ENCODE results near the gene EFCAB6. TPM values are rescaled to one million over a fixed set of nuclear protein-coding genes. Genes with fewer than 3 reads are reported as not detected.

EFCAB6 gene
- polyA plus RNA-seq, 3 donors = 0.76 to 0.98 TPM; not detected in 1

DNA sequence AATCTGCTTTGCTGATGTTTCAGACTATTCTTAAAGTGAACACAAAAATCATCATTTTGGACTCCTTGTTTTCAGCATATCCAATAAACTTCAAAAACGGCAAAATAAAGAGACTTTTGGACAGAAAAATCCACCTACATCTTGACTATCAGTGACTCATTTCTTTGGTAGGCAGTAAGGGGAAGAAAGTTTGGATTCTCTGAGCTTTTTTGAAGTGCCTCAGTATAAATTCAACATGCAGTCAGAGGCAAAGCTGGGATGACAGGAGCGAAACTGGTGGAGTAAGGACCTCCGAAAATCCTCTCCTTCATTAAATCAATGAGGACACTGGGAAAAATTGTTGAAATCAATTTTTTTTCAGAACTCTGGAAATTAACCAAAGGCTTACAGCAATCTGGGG is 29.7 kb downstream of the EFCAB6 start:
- 83 to 84% (median 83%) methylated on average over 3 of the region's 3 CpGs for WGBS, 3 donors
- H3K27ac ChIP-seq (ENCODE audit: low read depth, low read length) = no peak overlapping the region

DNA sequence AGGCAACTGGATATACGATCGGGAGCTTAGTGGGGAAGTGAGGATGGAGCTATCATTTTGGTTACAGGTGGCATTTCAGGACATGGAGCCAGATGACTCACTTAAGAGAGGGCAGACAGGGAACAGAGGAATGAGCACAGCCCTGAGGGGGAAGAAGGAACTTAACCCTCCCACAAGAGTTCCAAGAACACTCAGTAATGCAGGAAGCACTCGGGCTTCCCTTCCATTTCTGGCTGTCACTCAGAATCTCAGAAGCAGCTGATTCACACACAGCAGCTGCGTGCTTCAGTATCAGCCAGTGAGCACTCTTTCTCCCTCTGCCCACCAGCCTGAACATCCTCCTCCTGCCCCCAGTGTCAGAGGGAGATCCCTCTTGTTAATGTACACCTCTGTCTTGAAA is 34.8 kb downstream of the EFCAB6 start:
- WGBS, 3 donors = 30 to 69% (median 52%) methylated on average over 4 of the region's 4 CpGs
- no peak overlapping the region for H3K27ac ChIP-seq (ENCODE audit: low read depth, low read length)

- no peak overlapping the region for H3K27ac ChIP-seq (ENCODE audit: low read depth, low read length)
- 77 to 78% (median 78%) methylated on average over 9 of the region's 9 CpGs for WGBS, 3 donors
Observed at GRCh38 chr22:43776081-43776670, 35.9 kb downstream of the EFCAB6 start.

- WGBS, 3 donors = 86 to 95% (median 89%) methylated on average over 21 of the region's 21 CpGs
Observed at GRCh38 chr22:43774318-43774915, 37.7 kb downstream of the EFCAB6 start.

GRCh38 chr22:43772831-43773230 is 39.3 kb downstream of the EFCAB6 start:
- WGBS, 3 donors = 72 to 82% (median 78%) methylated on average over 6 of the region's 6 CpGs

More at GRCh38 chr22:43774318-43774915, 37.7 kb downstream of the EFCAB6 start:
- no peak overlapping the region for H3K27ac ChIP-seq (ENCODE audit: low read depth, low read length)

DNA sequence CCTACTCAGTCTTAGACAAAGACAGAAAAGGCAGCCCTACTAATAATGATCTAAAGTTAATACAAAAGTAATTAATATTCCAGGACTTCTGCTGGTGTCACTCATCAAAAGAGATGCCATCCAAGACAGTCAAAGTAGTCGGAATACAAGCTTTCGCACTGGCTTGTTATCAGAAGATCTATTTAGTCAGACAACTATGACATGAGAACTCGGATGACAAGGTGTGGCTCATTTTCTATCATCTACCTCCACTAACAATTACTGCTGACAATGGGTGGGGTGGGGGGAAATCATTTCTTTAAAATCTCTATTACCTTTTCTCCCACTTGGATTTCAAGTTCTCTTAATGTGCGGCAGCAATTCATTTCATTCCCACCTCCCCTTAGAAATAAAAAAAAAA is 56.7 kb downstream of the EFCAB6 start:
- 90 to 96% (median 94%) methylated on average over 4 of the region's 4 CpGs for WGBS, 3 donors
- H3K27ac ChIP-seq (ENCODE audit: low read depth, low read length) = no peak overlapping the region

More at GRCh38 chr22:43772831-43773230, 39.3 kb downstream of the EFCAB6 start:
- no peak overlapping the region for H3K27ac ChIP-seq (ENCODE audit: low read depth, low read length)

DNA sequence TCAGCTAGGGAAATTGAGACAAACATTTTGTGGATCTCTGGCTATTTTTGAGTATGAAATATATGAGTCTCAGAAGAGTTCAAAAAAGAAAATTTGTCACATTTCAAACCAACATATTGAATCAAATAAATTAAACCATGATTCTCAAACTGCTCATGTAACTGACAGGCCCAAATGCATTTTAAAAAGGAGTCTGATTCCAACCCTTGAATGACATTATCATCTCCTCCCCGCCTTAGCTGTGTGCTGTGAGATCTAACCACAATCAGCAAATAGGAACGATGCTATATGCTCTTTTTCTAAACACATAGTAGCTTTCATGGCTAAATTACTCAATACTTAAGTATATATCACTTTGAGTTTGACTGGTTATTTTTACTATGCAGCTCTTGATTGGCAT is 57.1 kb downstream of the EFCAB6 start:
- WGBS, 3 donors = 74 to 88% (median 86%) methylated on average over 2 of the region's 2 CpGs
- no peak overlapping the region for H3K27ac ChIP-seq (ENCODE audit: low read depth, low read length)

DNA sequence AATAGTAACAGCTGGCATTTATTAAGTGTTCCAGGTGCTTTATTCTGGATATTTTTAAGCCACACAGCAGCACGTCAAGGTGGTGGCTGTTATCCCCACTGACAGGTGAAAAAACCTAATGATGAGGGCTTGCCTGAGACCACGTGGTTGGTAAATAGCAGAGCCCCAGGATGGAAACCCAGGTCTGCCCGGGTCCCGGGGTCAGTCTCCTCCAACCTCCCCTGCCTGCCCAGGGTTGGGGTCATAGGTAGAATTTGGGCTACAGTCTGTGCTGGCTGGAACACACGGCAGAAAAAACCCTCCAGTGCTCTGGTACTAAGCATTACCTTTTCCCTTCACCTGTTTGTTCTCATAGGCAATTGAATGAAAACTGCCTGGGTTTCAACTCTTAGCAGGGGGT is 57.9 kb downstream of the EFCAB6 start:
- 77 to 87% (median 82%) methylated on average over 5 of the region's 5 CpGs for WGBS, 3 donors
- H3K27ac ChIP-seq (ENCODE audit: low read depth, low read length) = no peak overlapping the region

GRCh38 chr22:43753688-43754087 is 58.4 kb downstream of the EFCAB6 start:
- 55 to 84% (median 70%) methylated on average over 2 of the region's 2 CpGs for WGBS, 3 donors

GRCh38 chr22:43750751-43751150 is 61.4 kb downstream of the EFCAB6 start:
- WGBS, 3 donors = 71 to 86% (median 81%) methylated on average over 3 of the region's 3 CpGs
- no peak overlapping the region for H3K27ac ChIP-seq (ENCODE audit: low read depth, low read length)

More at GRCh38 chr22:43753688-43754087, 58.4 kb downstream of the EFCAB6 start:
- no peak overlapping the region for H3K27ac ChIP-seq (ENCODE audit: low read depth, low read length)

DNA sequence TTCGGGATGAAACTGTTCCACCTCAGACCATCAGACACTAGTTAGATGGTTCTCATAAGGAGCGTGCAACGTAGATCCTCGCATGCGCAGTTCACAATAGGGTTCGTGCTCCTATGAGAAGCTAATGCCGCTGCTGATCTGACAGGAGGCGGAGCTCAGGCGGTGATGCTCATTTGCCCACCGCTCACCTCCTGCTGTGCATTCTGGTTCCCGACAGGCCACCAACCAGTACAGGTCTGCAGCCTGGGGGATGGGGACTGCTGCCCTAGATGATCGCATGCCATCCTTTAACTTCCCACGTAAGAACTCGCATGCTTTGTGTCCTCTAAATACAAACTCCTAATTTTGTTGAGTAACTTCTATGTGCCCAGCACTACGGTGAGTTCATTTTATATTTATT is 62.6 kb downstream of the EFCAB6 start:
- no peak overlapping the region for H3K27ac ChIP-seq (ENCODE audit: low read depth, low read length)
- WGBS, 3 donors = 84 to 86% (median 86%) methylated on average over 15 of the region's 15 CpGs

GRCh38 chr22:43747877-43748276 is 64.2 kb downstream of the EFCAB6 start:
- WGBS, 3 donors = 93 to 98% (median 95%) methylated on average over 6 of the region's 6 CpGs
- no peak overlapping the region for H3K27ac ChIP-seq (ENCODE audit: low read depth, low read length)

DNA sequence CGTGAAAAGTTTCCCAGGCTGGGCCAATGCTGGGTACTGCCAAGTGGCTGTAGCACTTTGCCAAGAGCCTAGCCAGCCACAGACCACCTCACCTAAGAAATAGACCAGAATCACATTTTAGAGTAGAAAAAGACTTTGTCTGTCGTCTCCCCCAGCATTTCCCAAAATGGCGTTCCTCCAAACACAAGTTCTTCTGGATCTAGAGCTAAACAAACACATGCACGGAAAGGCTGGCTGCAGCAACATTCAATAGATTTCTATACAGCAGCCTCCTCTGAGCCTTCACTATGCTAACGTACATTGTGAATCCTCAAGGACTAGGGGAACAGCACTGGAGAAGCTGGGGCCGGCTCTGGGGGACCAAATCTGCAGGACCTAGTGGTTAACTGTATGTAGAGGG is 65.0 kb downstream of the EFCAB6 start:
- WGBS, 3 donors = 86 to 92% (median 91%) methylated on average over 6 of the region's 6 CpGs
- H3K27ac ChIP-seq (ENCODE audit: low read depth, low read length) = no peak overlapping the region

GRCh38 chr22:43745783-43746356 is 66.2 kb downstream of the EFCAB6 start:
- WGBS, 3 donors = 79 to 83% (median 83%) methylated on average over 13 of the region's 13 CpGs
- H3K27ac ChIP-seq (ENCODE audit: low read depth, low read length) = no peak overlapping the region

DNA sequence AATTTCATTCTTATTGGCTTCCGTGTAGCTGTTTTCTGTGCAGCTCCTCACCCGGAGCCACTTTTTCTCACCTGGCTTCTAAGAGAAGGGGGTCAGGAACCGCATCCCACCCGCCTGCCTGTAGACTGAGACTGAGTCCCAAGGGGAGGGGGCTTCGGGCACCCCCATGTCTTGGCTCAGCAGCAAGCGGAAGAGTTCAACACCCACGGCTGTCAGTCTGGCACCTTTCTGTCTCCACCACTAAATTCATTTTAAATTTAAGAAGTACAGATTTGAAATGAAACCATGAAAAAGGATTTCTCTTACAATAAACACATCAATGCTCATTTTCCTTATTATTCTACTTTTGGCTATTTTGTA is 66.7 kb downstream of the EFCAB6 start:
- H3K27ac ChIP-seq (ENCODE audit: low read depth, low read length) = no peak overlapping the region
- WGBS, 3 donors = 84 to 87% (median 87%) methylated on average over 7 of the region's 7 CpGs

- 63 to 73% (median 64%) methylated on average over 9 of the region's 9 CpGs for WGBS, 3 donors
- H3K27ac ChIP-seq (ENCODE audit: low read depth, low read length) = no peak overlapping the region
Observed at GRCh38 chr22:43744700-43745410, 67.2 kb downstream of the EFCAB6 start.

DNA sequence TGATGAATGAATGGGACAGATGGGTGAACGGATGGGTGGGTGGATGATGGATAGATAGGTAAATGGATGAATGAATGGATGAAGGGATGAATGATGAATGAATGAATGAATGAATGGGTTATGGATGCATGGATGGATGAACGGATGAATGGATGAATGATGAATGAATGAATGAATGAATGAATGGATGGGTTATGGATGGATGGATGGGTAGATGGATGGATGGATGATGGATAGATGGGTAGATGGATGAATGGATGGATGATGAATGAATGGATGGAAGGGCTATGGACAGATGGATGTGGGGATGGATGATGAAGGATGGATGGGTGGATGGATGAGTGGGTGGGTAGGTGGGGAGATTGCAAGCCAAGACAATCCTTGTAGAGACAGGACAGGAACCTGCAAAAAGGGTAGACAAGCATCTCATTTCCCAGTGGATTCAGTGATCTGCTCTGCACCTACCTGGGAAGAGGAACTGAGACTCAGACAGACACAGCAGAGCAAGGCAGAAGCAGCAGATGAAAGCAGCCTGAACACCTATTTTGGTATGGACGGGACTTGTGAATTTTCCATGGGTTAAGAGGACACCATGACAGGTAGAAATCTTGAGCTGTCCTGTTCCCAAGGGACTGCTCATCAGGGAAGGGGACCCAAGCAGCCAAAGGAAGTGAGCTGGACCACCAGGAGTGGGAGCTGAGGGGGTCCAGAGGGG is 68.0 kb downstream of the EFCAB6 start:
- H3K27ac ChIP-seq (ENCODE audit: low read depth, low read length) = no peak overlapping the region
- WGBS, 3 donors = 92 to 97% (median 94%) methylated on average over 3 of the region's 3 CpGs

DNA sequence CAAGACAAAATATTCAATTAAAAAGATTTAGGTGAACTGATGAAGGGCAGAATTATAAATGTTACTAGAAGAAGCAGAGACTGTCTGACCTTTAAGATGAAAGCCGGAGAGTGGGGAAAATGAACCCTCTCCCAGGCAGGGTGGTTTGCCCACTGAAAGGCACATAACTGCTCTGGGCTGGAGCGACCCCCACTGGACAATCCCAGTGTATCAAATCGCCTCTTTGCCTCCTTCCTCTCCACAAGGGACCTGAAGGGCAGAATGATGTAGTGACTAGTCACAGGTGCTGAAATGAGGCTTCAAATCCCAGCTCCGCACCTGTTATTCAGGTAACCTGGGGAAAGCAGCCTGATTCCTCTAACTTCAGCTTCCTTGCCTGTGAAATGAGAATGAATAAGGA is 69.0 kb downstream of the EFCAB6 start:
- H3K27ac ChIP-seq (ENCODE audit: low read depth, low read length) = no peak overlapping the region
- WGBS, 3 donors = 60 to 77% (median 68%) methylated on average over 4 of the region's 4 CpGs

Measured in adipose tissue (tissue), 3 donors.